ENCODE data around the gene EML1.
A peak's percentile ranks its signal among the peaks of the same experiment; 100 is the strongest.
"Not testable (repeated sequence)": the region's sequence is repeated elsewhere in the genome, so short reads cannot be mapped to it uniquely, and the experiment has no call there.

The EML1 gene

GRCh38 chr14:99938376-99938775, 145.2 kb downstream of the EML1 start:
- no peak for DNase-seq (ENCODE audit: low read depth)

DNA sequence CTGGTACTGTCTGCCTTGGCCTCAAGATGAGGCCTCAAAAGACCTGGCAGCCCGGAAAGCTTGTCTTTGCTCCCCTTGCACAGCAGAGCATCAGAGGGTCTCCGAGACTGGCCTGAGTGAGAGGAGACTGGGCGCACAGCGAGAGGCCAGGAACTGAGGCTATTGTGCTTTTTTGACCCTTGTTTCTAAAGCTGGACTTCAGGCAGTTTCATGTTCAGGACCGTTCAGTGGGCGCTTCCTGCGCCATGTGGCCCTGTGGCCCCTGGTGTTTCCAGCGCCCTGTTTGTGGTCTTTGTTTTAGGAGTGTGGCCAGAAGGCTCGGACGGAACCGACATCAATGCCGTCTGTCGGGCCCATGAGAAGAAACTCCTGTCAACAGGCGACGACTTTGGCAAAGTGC, 145.7 kb downstream of the EML1 start:
- DNase-seq (ENCODE audit: low read depth): no peak

DNA sequence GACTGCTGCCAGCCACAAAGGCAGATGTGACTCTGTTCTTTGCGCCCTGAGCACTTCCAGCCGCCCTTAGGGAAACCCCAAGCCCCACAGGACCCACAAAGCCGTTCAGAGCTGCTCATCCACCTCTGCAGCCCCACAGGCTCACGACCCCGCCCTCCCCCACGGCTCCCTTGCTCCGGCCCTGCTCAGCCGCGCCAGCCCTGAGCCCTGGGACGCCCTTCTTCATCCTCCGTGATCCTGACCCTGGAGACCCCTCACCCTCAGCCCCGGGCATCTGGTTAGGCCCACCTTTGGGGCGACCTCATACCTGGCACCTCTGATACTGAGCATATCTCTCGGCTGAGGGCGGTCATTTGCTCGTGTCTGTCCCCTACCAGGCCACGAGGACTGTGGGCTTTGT, 146.2 kb downstream of the EML1 start:
- DNase-seq (ENCODE audit: low read depth): no peak

GRCh38 chr14:99940064-99940463, 146.9 kb downstream of the EML1 start:
- no peak for DNase-seq (ENCODE audit: low read depth)

DNA sequence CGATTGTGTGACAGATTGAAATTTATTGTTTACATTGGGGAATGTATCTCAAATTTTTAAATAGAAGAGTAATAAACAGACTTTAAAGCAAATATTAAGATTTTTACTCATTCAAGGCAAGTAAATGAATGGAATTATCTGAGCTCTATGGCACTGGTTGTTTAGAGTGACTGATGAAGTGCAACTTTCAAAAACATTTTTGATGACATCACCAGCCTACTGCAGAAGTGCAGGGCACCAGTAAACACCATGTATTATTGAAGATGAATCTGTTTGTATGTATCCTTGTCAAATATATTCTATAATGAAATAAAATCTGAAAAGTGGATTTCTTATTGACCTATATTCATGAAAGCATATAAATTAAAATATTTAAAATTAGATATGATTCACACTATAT, 148.0 kb downstream of the EML1 start:
- no peak for DNase-seq (ENCODE audit: low read depth)

DNA sequence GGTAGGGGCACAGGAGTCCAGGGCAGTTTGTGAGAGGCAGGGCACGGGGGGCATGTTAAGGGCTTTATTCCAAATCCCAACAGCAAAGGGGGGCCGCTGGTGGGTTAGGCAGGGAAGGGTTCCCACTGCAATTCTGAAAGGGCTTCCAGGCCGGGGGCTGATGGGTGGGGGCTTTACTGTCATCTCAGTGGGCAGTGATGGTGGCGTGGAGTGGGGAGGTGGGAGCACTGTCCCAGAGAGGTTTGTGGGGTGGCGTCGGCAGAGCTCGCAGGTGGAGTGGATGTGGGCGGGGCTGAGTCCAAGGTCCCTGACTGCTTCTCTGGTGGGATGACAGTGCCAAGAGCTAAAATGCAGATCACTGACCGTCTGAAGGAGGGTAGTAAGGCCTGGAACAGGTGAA, 150.4 kb downstream of the EML1 start:
- DNase-seq (ENCODE audit: low read depth): no peak

GRCh38 chr14:99944241-99944651, 151.0 kb downstream of the EML1 start:
- DNase-seq (ENCODE audit: low read depth): no peak

DNA sequence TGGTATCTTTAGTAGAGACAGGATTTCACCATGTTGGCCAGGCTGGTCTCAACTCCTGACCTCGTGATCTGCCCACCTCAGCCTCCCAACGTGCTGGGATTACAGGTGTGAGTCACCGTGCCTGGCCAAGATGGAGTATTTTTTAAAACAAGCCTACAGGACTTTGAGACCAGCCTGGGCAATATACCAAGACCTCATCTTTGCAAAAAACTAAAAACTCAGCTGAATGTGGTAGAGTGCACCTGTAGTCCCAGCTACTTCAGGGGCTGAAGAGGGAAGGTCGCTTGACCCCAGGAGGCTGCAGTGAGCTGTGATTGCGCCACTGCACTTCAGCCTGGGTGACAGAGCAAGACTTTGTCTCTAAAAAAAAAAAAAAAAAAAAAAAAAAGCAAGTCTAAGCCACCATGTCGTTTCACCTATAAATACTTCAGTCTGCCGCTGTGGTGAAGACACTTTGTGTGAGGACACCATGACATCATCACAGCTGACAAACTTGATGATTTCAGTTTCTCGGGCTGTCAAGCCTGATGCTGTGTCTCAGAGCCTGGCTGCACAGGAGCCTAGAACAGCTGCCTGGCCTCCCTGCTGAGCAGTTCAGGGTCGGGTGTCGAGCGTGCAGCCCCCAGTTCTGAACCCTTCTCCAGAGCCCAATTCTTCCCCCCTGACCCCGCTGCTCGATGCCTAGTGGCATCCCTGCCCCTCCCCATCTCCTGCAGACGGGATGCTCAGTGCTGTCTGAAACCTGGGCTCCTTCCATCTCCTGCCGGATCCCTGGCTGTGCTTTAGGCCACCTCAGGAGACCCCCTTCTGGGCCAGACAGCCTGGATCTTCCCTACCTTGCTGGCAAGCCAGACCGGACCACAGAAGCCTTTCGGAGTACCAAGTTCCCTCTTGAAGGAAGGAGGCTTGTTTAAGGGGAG, 152.8 kb downstream of the EML1 start:
- DNase-seq (ENCODE audit: low read depth): no peak

GRCh38 chr14:99946652-99947489, 153.7 kb downstream of the EML1 start:
- peak; percentile 34 for DNase-seq (ENCODE audit: low read depth)

GRCh38 chr14:99947695-99948094, 154.5 kb downstream of the EML1 start:
- no peak for DNase-seq (ENCODE audit: low read depth)

DNA sequence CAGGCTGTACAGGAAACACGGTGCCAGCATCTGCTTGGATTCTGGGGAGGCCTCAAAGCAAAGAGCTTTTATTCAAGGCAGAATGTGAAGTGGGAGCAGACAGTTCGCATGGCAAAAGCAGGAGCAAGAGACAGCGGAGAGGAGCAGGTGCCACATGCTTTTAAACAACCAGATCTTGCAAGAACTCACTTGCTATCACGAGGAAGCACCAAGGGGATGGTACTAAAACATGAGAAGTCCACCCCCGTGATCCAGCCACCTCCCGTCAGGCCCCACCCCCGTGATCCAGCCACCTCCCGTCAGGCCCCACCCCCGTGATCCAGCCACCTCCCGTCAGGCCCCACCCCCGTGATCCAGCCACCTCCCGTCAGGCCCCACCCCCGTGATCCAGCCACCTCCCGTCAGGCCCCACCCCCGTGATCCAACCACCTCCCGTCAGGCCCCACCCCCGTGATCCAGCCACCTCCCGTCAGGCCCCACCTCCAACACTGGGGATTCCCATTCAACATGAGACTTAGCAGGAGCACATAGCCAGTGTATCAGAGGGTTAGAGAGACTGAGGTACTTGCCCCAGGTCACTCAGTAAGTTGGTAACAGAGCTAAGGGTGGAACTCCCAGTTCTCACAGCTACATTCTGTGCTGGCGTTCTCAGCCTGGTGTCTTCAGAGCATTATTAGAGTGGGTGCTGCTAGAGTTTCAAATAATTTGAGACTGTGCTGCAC, 156.0 kb downstream of the EML1 start:
- DNase-seq (ENCODE audit: low read depth): not testable (repeated sequence)

GRCh38 chr14:99950181-99950580, 157.0 kb downstream of the EML1 start:
- no peak for DNase-seq (ENCODE audit: low read depth)

DNA sequence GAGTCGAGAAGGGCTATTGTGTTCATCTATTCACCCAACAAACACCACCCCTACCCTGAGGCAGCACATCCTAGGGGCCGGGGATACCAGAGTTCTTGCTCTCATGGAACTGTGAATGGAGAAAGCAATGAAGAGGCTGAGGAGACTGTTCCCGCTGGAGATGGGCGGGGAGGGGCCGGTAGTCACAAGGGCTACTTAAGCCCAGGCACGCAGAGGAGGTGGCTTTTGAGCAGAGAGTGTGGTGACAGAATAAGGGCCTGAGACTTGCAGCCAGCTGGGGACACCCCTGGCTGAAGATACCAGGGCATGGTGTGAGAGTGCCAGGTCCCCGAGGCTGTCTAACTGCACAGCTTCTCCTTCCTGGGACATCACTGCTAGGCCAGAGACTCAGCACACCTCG, 157.9 kb downstream of the EML1 start:
- DNase-seq (ENCODE audit: low read depth): no peak

DNA sequence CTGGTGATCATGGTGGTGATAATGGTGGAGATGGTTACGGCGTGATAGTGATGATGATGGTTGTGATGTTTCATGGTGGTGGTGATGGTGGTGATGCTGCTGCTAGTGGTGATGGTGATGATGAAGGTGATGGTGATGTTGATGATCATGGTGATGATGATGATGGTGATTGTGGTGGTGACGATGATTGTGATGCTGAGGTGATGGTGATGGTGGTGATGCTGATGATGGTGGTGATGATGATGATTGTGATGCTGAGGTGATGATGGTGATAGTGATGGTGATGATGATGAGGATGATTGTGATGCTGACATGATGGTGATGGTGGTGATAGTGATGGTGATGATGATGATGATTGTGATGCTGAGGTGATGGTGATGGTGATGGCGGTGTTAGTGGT, 158.8 kb downstream of the EML1 start:
- no peak for DNase-seq (ENCODE audit: low read depth)

GRCh38 chr14:99952453-99952852, 159.2 kb downstream of the EML1 start:
- DNase-seq (ENCODE audit: low read depth): no peak

GRCh38 chr14:99955826-99956455, 162.7 kb downstream of the EML1 start:
- no peak for DNase-seq (ENCODE audit: low read depth)

GRCh38 chr14:99958380-99958779, 165.2 kb downstream of the EML1 start:
- DNase-seq (ENCODE audit: low read depth): no peak

DNA sequence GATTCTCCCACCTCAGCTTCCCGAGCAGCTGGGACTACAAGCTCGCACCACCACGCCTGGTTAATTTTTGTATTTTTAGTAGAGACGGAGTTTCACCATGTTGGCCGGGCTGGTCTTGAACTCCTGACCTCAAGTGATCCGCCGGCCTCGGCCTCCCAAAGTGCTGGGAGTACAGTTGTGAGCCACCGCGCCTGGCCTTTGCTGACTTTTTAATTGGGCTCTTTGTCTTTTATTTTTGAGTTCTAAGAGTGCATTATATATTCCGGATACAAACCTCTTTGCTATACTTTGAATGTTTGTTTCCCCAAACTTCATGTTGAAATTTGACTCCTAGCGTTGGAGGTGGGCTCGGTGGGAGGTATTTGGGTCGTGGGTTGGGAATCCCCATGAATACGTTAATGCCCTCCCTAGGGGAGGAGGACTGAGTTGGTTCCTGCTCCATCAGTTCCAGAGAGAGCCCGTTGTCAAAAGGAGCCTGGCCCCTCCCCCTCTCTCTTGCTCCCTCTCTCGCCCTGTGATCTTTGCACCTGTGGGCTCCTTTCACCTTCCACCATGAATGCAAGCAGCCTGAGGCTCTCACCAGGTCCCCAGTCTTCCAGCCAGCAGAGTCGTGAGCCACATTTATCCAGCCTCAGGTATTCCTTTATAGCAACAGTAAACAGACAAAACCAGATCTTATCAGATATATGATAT, 168.8 kb downstream of the EML1 start:
- DNase-seq (ENCODE audit: low read depth): no peak

GRCh38 chr14:99964979-99965378, 171.8 kb downstream of the EML1 start:
- DNase-seq (ENCODE audit: low read depth): no peak

DNA sequence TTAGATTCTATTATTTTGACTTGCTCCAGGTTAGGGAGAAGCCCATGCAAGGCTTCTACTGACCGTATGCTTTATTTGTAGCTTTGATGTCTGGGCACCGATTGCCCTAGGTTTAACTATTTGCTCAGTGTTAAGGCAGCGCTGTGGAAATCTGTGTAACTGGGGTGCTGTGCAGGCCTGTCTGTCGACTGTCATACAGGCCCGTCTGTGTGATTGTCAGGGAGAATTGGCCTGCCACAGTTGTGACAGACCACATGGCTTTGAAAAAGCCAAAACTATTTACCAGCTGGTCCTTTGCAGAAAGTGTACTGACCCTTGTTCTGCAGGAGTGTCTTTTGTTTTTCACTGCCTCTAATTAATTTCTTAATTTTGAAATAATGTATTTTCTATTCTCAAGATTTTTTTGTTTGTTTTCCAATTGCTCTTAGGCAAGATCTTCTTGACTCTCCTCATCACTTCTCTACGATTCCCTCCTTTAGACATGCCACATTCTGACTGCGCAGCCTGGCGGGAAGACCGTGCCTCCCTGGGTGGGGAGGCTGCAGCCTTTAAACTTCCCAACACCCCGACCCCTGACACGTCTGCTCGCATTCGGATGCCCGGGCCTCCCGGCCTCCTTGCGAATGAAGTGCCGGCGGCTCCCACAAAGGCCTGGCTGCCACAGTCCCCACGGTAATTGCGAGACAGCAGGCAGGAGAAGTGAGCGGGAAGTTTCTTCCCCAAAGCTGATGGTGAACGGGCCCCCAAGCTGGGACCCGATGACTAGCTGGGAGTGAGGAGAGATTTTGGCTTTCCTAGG, 173.0 kb downstream of the EML1 start:
- no peak for DNase-seq (ENCODE audit: low read depth)

- DNase-seq (ENCODE audit: low read depth): no peak
Observed at GRCh38 chr14:99966912-99967311, 173.7 kb downstream of the EML1 start.
